HG03342 (cell line): Measurements from ENCODE around the gene CAMK1D.

ENCODE experiments used
- ATAC-seq: cut with Tn5 transposase; IDR thresholded peaks from one replicate; pipeline ENCODE4 v1.9.1; 2021; ENCODE audit warnings: mild to moderate bottlenecking, moderate library complexity; ENCODE audit not compliant: unreplicated experiment

CAMK1D gene

GRCh38 chr10:12639996-12640944 is 290.9 kb downstream of the CAMK1D start:
- ATAC-seq = no peak

- no peak for ATAC-seq
Observed at GRCh38 chr10:12642036-12642435, 292.7 kb downstream of the CAMK1D start.

- ATAC-seq = no peak
Observed at GRCh38 chr10:12643279-12643678, 293.9 kb downstream of the CAMK1D start.

DNA sequence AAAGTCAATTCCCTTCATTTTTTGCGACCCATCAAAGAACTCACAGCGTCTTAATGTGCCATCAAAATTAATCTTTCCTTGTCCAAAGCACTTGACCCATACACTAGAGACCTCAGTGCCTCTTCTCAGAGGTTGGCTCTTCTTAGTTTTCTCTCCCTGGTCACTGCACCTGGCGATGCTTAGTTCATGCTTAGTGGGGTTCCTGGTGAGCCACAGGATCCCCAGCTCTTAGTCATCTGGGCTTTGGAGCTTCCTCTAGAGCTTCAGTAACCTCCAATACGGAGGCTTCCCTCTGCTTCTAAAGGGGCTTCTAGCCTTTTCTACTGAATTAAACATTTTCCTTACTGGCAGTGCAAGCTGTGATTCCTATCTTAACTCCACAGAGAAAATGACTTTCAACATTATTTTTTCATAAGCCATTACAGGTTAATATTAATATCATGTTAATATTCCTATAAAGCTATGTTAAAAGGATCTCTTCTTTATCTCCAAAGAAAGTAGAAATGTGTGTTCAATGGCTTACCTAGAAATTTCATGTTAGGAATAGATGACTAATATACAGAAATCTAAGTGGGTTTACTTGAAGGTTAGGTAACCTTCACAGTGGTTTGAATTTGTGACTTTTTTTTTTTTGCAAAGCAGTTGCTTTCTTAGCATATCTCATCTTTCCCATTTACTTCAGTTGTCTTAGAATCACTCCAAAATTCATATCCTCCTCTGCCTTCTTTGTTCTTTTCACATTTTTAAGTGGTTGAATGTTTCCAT is 295.2 kb downstream of the CAMK1D start:
- ATAC-seq = no peak

- ATAC-seq = no peak
Observed at GRCh38 chr10:12645449-12645848, 296.1 kb downstream of the CAMK1D start.

DNA sequence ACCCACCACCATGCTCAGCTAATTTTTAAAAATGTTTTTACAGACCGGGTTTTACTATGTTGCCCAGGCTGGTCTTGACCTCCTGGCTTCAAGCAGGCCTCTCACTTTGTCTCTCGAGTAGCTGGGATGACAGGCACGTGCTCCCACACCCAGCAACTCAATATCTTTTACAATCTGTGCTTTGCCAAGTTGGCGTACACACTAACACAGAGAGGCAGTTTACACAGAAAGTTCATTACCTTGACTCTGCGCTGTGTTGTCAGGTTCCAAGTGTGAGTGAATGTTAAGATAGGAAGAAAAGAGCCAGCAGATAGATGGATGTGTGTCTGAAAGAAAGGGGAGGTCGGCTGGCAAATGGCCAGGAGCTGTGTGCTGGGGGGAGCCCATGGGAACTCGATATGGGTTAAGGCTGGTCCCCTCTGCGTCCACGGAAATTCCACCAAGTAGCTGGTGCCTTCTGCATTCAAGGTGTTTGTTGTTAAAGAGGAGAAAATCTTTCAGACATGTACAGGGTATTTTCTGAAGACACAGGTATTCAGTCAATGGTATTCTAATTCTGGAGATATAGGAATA is 299.8 kb downstream of the CAMK1D start:
- no peak for ATAC-seq

GRCh38 chr10:12650122-12650521 is 300.8 kb downstream of the CAMK1D start:
- no peak for ATAC-seq

DNA sequence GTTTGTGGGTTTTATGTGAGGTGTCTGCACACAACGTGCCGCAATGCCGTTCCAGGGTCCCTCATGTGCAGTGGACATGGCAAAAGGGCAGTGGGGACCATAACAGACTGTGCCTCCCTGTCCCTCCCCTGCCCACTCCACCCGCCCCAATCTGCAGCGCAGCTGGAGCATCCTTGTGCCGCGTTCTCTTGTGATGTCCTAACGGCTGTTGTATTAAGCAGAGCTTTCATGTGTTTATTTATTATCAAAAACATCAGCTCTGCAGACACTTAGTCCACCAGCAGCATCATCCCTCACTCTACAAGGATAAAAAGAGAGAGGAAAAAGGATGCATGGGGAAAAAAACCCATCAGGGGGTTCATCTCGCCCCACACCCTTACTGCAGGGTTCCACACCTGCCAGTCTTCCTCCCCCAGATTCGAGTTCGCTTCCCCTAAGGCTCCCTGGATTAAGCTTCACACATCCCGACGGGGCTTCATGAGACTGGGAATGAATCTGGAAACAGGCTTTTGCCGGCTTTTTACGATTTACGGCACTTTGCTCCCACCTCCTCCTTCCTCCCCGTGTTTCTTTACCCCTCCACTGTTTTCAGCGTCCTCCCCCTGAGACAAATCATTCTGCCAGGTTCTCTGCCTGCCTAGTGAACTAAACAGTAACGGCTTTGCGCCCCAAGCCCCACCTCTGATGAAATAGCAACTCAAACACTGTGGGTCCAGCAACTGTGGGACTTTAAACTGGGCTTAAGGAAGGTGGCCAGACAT is 301.4 kb downstream of the CAMK1D start:
- no peak for ATAC-seq

- no peak for ATAC-seq
Observed at GRCh38 chr10:12655940-12656339, 306.6 kb downstream of the CAMK1D start.

DNA sequence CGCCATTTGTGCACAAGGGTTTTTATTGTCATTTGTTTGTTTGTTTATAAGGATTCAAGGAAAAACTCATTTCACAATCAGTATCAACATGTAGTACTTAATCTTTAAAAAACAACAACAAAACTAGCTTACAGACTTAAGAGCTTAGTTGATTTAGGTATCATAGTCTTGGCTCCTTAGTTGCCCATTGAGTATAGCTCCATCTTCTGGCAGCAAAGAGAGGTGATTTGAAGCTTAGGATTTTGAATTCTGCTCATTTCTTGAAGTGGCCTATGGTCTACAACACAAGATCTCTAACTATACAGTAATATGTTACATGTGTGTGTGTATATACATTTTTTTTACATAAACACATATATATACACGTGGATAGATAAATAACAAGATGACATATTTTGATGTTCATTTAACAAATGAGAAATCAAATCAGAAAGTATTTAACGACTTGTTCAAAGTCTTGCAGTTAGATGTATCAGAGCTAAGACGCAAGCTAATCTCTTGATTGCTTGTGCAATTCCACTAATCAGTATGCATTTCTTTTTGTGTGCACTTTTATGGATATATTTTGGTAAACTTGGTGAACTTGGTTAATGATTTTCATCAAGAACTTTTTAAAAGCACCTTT is 307.3 kb downstream of the CAMK1D start:
- no peak for ATAC-seq

- ATAC-seq = no peak
Observed at GRCh38 chr10:12657489-12657888, 308.1 kb downstream of the CAMK1D start.

DNA sequence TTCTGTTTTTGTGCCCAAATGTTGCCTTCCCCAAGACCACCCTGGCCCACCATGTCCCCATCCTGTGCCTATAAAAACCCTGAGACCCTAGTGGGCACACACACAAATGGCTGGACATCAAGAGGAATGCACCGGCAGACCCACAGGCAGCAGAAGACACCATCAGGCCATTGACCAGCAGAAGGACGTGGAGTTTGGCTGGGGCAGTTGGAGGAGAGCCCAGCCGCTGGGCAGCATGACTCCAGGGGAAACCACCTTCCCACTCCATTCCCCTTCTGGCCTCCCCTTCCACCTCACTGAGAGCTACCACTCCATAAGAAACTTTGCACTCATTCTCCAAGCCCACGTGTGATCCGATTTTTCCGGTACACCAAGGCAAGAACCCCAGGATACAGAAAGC is 309.2 kb downstream of the CAMK1D start:
- no peak for ATAC-seq

GRCh38 chr10:12659706-12660105 is 310.4 kb downstream of the CAMK1D start:
- no peak for ATAC-seq

DNA sequence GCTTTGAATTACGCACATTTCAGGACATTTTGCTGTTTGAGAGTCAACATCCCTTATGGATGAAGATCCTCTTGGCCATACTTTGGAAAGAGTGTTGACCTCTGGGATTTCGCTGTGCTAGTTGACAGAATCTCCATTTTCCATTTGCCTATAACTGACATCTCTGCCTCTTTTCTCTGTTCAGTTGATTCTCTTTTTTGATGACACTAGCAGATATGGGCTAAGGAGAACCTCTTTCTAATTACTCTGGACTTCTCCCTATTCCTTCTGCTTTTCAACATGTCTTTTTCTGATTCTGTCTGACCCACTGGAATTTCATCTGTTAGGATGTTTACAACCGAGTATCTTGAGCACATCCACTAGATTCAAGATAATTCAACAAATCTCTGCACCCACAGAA is 311.5 kb downstream of the CAMK1D start:
- no peak for ATAC-seq

DNA sequence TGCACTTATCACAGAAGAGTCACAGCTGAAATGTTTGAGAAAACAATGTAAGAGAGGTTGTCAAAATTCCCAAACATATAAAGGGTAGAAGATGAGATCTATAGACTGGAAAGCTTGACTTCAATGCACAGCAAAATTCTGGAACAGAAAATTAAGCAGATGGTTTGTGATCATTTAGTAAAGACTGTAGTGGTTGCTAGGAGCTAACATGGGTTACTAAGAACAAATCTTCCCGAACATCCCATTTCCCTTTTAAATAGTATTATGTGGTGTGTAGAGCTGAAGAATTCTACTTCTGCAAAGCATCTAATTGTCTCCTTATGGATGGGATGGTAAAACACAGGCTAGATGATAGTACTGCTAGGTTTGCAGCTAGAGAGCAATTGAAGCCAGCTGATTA is 312.3 kb downstream of the CAMK1D start:
- no peak for ATAC-seq

DNA sequence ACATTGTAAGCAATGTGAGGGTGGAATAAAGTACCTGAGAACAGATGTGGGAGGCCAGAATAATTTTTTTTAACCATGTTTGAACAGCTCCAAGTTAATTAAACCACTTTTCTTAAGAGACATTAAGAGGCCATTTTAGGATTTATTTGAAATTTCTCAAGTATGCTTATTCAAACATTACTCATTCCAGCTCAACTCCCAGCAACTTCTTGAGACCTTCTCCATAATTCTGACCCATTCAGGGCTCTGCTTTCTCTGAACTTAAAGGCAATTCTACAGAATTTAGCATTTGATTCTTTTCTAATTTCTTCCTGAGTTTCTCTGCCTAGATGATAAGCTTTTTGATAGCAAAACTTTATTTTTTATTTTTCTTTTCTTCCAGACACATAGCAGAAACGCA is 314.5 kb downstream of the CAMK1D start:
- no peak for ATAC-seq

- no peak for ATAC-seq
Observed at GRCh38 chr10:12665501-12665900, 316.2 kb downstream of the CAMK1D start.

- no peak for ATAC-seq
Observed at GRCh38 chr10:12667052-12667451, 317.7 kb downstream of the CAMK1D start.

GRCh38 chr10:12668634-12669033 is 319.3 kb downstream of the CAMK1D start:
- no peak for ATAC-seq

GRCh38 chr10:12670004-12670403 is 320.7 kb downstream of the CAMK1D start:
- no peak for ATAC-seq
